Adrenal gland (tissue), 5 donors: ENCODE results near the gene RNF167.

ENCODE experiments used
- POLR2A ChIP-seq, 2 donors: fragments of 450-650 bp; IDR thresholded peaks; one replicate each; pipeline ENCODE4 v1.6.1; 2017; ENCODE audit warnings: antibody characterized with exemption in 2 of 2, mild to moderate bottlenecking in 2 of 2, moderate library complexity in 1 of 2
- TF ChIP-seq, protein P1 (sequence below), 6 experiments: fragments of 450-650 bp in 4 of 6; fragments of 200-600 bp in 2 of 6; sonication (generic) in 1 of 6; IDR thresholded peaks; 1 replicate in 5 of 6; 2 replicates in 1 of 6; pipeline versions ENCODE4 v1.5.1 to v1.8.0; 2016 to 2021; ENCODE audit warnings: antibody characterized with exemption in 6 of 6, mild to moderate bottlenecking in 2 of 6, moderate library complexity in 1 of 6
- donor health status: DM: no; HTN: no; CAD: no.

DNA sequence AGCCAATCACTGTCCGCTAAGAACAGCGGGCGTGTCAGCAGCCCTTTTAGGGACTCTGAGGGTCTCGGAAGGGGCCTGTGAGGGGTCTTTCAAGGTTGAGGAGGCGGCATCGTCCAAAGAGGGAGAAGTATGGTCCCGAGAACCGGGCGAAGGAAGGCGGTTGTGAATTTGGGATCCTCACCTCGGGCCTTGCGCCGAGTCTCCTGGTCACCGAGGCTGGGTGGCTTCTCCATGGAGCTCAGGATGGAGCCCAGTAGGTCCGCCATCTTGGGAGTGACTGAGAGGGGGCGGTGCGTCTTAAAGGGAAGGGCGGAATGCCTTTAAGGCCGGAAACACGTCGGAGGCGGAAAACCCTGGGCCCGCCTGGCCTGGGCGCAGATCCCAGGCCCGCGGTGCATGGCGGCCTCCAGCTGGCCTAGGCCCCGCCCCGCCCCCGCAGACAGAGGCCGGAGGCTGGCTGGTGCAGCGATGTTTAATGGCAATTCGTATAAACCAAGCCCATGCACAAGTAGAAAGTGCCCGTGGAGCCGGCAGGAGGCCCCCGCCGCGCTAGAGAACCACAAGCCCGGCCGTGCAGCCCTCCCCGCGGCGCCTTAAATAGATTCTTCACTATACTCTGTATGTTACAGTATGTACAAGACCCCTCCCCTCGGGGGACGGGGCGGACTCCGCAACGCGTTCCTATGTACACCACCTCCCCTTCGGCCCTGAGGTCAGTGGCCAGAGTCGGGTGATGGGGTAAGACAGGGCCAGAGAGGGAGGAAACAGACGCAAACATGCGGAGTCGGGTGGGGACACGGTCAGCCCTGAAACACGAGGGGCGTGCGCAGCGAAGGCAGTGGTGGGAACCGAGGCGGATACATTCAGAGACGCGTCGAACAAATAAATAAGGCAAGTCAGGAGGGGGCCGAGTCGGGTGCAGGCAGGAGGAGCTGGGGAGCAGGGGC lies 27.7 kb downstream of the RNF167 start, which contains the start of gene SPAG7:
- TF ChIP-seq, protein P1, sequence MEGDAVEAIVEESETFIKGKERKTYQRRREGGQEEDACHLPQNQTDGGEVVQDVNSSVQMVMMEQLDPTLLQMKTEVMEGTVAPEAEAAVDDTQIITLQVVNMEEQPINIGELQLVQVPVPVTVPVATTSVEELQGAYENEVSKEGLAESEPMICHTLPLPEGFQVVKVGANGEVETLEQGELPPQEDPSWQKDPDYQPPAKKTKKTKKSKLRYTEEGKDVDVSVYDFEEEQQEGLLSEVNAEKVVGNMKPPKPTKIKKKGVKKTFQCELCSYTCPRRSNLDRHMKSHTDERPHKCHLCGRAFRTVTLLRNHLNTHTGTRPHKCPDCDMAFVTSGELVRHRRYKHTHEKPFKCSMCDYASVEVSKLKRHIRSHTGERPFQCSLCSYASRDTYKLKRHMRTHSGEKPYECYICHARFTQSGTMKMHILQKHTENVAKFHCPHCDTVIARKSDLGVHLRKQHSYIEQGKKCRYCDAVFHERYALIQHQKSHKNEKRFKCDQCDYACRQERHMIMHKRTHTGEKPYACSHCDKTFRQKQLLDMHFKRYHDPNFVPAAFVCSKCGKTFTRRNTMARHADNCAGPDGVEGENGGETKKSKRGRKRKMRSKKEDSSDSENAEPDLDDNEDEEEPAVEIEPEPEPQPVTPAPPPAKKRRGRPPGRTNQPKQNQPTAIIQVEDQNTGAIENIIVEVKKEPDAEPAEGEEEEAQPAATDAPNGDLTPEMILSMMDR (IDR thresholded peaks at IDR 0.05), result peak in 1 of 6 experiments; percentile 11
- TF ChIP-seq POLR2A (IDR thresholded peaks at IDR 0.05), result peak; percentile 78 to 80
